Activated B cell treated with CpG ODN at 0.5 μM for 24 hours (primary cell): ENCODE measurements around the gene DACT3. TPM values are rescaled to one million over a fixed set of nuclear protein-coding genes. Genes with fewer than 3 reads are reported as not detected.
A peak's percentile ranks its signal among the peaks of the same experiment; 100 is the strongest.

Experiments used
- ATAC-seq: fragments of 200-7000 bp; cut with Tn5 transposase; one replicate; pipeline ENCODE4 v1.10.0; 2021; ENCODE audit warnings: low read depth, mild to moderate bottlenecking, moderate library complexity
- CTCF ChIA-PET: fragments of 350-600 bp; sonication (Branson Sonifier 250); formaldehyde crosslinking; loops from one replicate; lab custom pipeline; 2021; ENCODE audit warnings: antibody characterized with exemption; lab: Charles Lee
- POLR2A ChIA-PET: fragments of 350-600 bp; sonication (Branson Sonifier 250); formaldehyde crosslinking; loops from one replicate; lab custom pipeline; 2021; ENCODE audit warnings: antibody characterized with exemption; lab: Charles Lee
- DNase-seq: peaks from one replicate; pipeline ENCODE4 v3.0.0; 2022
- H3K27ac Mint-ChIP-seq: one replicate; pipeline ENCODE4 v1.8.0; 2020; ENCODE audit warnings: mixed read lengths
- H3K27me3 Mint-ChIP-seq: one replicate; pipeline ENCODE4 v1.8.0; 2021; ENCODE audit warnings: mixed read lengths
- H3K36me3 Mint-ChIP-seq: one replicate; pipeline ENCODE4 v1.8.0; 2021; ENCODE audit warnings: low read depth, mixed read lengths
- H3K4me1 Mint-ChIP-seq: one replicate; pipeline ENCODE4 v1.8.0; 2021; ENCODE audit warnings: mixed read lengths
- H3K4me3 Mint-ChIP-seq: one replicate; pipeline ENCODE4 v1.8.0; 2020; ENCODE audit warnings: mild to moderate bottlenecking, mixed read lengths
- H3K9me3 Mint-ChIP-seq: one replicate; pipeline ENCODE4 v1.8.0; 2020; ENCODE audit warnings: mixed read lengths
- CTCF ChIP-seq: fragments of 200-600 bp; IDR thresholded peaks from one replicate; pipeline ENCODE4 v1.8.0; 2022; ENCODE audit warnings: antibody characterized with exemption, mild to moderate bottlenecking
- intact Hi-C: fragments of 100-400 bp; cut with micrococcal nuclease; formaldehyde crosslinking; loops from one replicate; pipeline ENCODE4 v1.15.1; 2024
- total RNA-seq: library from RNA; stranded (reverse); gene quantifications from 2 replicates; pipeline ENCODE4 v1.2.3, GENCODE V29; 2022

Gene DACT3
- total RNA-seq, 1 donor from 2014 or later, result 0.75 TPM

DNA sequence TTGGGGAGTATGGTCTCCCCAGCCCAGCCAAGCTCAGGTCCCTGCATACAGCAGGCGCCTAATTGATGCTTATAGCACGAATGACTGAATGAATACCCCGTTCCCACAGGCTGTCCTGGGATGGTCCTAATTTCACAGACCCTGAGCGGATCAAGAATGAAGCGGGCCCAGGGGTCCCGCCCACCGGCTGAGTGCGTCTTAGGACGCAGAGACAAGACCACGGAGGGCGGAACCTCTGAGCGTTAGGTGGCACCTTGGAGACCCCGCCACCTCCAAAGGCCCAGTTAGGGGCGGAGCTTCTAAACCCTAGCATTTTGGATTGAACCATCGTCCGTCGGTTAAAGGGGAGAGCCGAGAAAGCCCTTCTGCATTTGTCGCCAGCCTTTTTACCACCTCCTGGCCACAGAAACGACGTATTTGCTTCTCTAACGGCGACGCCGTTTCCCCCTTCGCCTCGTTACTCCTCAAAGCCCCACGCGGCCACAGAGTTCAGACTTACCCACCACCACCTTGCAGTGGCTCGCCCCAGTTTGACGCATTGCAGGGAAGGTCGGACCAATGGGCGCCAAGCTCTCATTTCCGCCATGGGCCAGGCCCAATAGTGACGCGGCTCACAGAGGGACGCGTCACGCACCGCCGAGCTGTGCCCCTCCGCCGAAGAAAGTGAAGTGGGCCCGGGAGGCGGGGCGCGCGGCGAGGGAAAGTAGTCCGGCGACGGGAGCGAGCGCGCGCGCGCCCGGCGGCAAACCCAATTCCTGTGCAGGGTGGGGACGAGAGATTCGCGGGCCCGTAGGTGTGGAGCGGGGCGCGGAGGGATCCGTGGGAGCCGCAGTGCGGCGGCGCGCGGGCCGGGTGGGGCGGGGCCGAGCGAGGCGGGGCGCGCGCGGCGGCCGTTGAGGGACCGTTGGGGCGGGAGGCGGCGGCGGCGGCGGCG lies 60.3 kb downstream of the DACT3 start:
- POLR2A ChIA-PET, result interaction anchor here (0.6 to 4.3 kb wide), 40 partner anchors 12 to 1010 kb away, joined by 3 to 69 read pairs (median 4); partner anchors contain the start of genes AP2S1, DACT3, FKRP and GNG8
- CTCF ChIA-PET, result interaction anchor here (0.8 to 5.3 kb wide), 6 partner anchors 11 to 239 kb away, joined by 3 to 33 read pairs (median 5); partner anchors contain the start of gene DACT3
- peak; percentile 99 for DNase-seq
- Mint-ChIP-seq H3K36me3 (peaks cover 13% of the 10 kb centered on the region), H3K27ac (peak overlapping the region; percentile 100), H3K27me3 (no peaks in the 10 kb centered on the region), H3K4me1 (peaks cover 30% of the 10 kb centered on the region), H3K4me3 (peak overlapping the region; percentile 99), H3K9me3 (peaks cover 7% of the 10 kb centered on the region)
- no peak for TF ChIP-seq CTCF
- peak; percentile 90 for ATAC-seq
- intact Hi-C loops, result loop anchor here (1.0 to 2.0 kb wide), 9 partner anchors 18 to 674 kb away; partner anchors contain the start of genes AP2S1, ARHGAP35, DACT3 and FKRP

GRCh38 chr19:46599716-46600373 lies 61.1 kb downstream of the DACT3 start:
- DNase-seq (no peak), ATAC-seq (no peak)
- intact Hi-C loops, result loop anchor here (1.0 to 2.0 kb wide), 9 partner anchors 19 to 674 kb away; partner anchors contain the start of genes AP2S1, ARHGAP35, DACT3 and FKRP
- Mint-ChIP-seq H3K36me3 (peaks cover 8% of the 10 kb centered on the region), H3K27me3 (no peaks in the 10 kb centered on the region), H3K4me1 (peaks cover 30% of the 10 kb centered on the region), H3K9me3 (peaks cover 7% of the 10 kb centered on the region), H3K4me3 (peak overlapping the region; percentile 99), H3K27ac (peak overlapping the region; percentile 100)
- no peak for TF ChIP-seq CTCF
- ChIA-PET CTCF (interaction anchor here (0.8 to 5.3 kb wide), 6 partner anchors 12 to 240 kb away, joined by 3 to 33 read pairs (median 5); partner anchors contain the start of gene DACT3), POLR2A (interaction anchor here (0.6 to 4.3 kb wide), 26 partner anchors 13 to 1010 kb away, joined by 3 to 69 read pairs (median 5); partner anchors contain the start of genes AP2S1, DACT3, FKRP and GNG8)

GRCh38 chr19:46598372-46598917 lies 62.5 kb downstream of the DACT3 start:
- CTCF ChIA-PET, result interaction anchor here (1.2 kb wide), 1 partner anchor 14 kb away, joined by 3 read pairs; no protein-coding TSS in a partner anchor
- TF ChIP-seq CTCF, result no peak
- DNase-seq (no peak), ATAC-seq (no peak)
- intact Hi-C loops, result no loop called here
- H3K4me1 Mint-ChIP-seq, result peaks cover 28% of the 10 kb centered on the region
- no peak overlapping the region for H3K4me3 Mint-ChIP-seq
- H3K27me3 Mint-ChIP-seq, result no peaks in the 10 kb centered on the region
- H3K9me3 Mint-ChIP-seq, result peaks cover 7% of the 10 kb centered on the region
- H3K27ac Mint-ChIP-seq, result peak overlapping the region; percentile 1
- POLR2A ChIA-PET, result no interaction called here
- H3K36me3 Mint-ChIP-seq, result peaks cover 8% of the 10 kb centered on the region

Other genes starting within 250 kb of the DACT3 start
- gene CCDC8, start 247.6 kb downstream of the DACT3 start, total RNA-seq, result not detected in 2 replicates
- not detected in 2 replicates for gene PNMA8C, start 232.2 kb downstream of the DACT3 start, total RNA-seq
- not detected in 2 replicates for gene PNMA8A, start 189.6 kb downstream of the DACT3 start, total RNA-seq
- gene PNMA8B, start 165.3 kb downstream of the DACT3 start, total RNA-seq, result 0.04 TPM in 1 of 2 replicates, not detected in the other
- 174 and 200 TPM in 2 replicates for gene CALM3, start 59.9 kb downstream of the DACT3 start, total RNA-seq
- 13.4 and 17.8 TPM in 2 replicates for gene PTGIR, start 36.1 kb downstream of the DACT3 start, total RNA-seq
- gene GNG8, start 25.0 kb downstream of the DACT3 start, total RNA-seq, result 33.1 and 38.2 TPM in 2 replicates
- gene PRKD2, start 55.9 kb upstream of the DACT3 start, total RNA-seq, result 157 and 191 TPM in 2 replicates
- 28.3 and 35.8 TPM in 2 replicates for gene FKRP, start 84.9 kb upstream of the DACT3 start, total RNA-seq
- 83.9 and 90.4 TPM in 2 replicates for gene STRN4, start 85.3 kb upstream of the DACT3 start, total RNA-seq
- gene SLC1A5, start 127.4 kb upstream of the DACT3 start, total RNA-seq, result 70.7 and 77.9 TPM in 2 replicates
- 74.7 and 81.3 TPM in 2 replicates for gene AP2S1, start 189.7 kb upstream of the DACT3 start, total RNA-seq
- gene ARHGAP35, start 199.8 kb upstream of the DACT3 start, total RNA-seq, result 20.3 and 25.6 TPM in 2 replicates